Muscle of leg (tissue), 16 donors: ENCODE results near the gene SP140L. TPM values are rescaled to one million over a fixed set of nuclear protein-coding genes. Genes with fewer than 3 reads are reported as not detected.
"Not testable (repeated sequence)": the region's sequence is repeated elsewhere in the genome, so short reads cannot be mapped to it uniquely, and the experiment has no call there.

Experiments used
- DNase-seq: peaks from one replicate; pipeline ENCODE4 v3.0.0; 2013
- H3K27ac ChIP-seq: one replicate; pipeline ENCODE4 v1.5.1; 2013; ENCODE audit warnings: mild to moderate bottlenecking, low read length, control low read depth
- H3K27me3 ChIP-seq: one replicate; pipeline ENCODE4 v1.6.1; 2013; ENCODE audit warnings: low read length; ENCODE audit not compliant: control insufficient read depth, insufficient read depth
- H3K36me3 ChIP-seq: one replicate; pipeline ENCODE4 v1.6.1; 2013; ENCODE audit warnings: low read length; ENCODE audit not compliant: control insufficient read depth, insufficient read depth
- H3K4me1 ChIP-seq: one replicate; pipeline ENCODE4 v1.6.1; 2013; ENCODE audit warnings: low read length; ENCODE audit not compliant: control insufficient read depth, insufficient read depth
- H3K4me3 ChIP-seq: one replicate; pipeline ENCODE4 v1.5.1; 2013; ENCODE audit warnings: low read length, control low read depth
- H3K9me3 ChIP-seq: replicated peaks from 2 replicates; pipeline ENCODE4 v1.6.1; 2013; ENCODE audit warnings: low read depth, low read length; ENCODE audit not compliant: control insufficient read depth
- WGBS: methylation state at CpG from one replicate; pipeline ENCODE4 v1.1.5; 2013; ENCODE audit warnings: missing lambda C conversion rate; ENCODE audit not compliant: insufficient coverage; 5-methylcytosine and 5-hydroxymethylcytosine counted together
- long read RNA-seq, 11 donors: transcript quantifications; one replicate each; lab custom pipeline, GENCODE V29; 2026
- polyA plus RNA-seq, 8 donors: library from polyadenylated mRNA; unstranded; fragments of 120-200 nt; gene quantifications; one replicate each; pipeline versions ENCODE4 v1.2.1 to v1.2.3, GENCODE V29; 2013; ENCODE audit warnings: inconsistent platforms in 1 of 8, low replicate concordance in 1 of 8; ENCODE audit not compliant: insufficient read length in 8 of 8, insufficient read depth in 1 of 8
- total RNA-seq: library from RNA; stranded (reverse); fragments of 120-200 nt; gene quantifications from one replicate; pipeline ENCODE4 v1.2.4, GENCODE V29; 2013

The SP140L gene
- total RNA-seq (3.2 TPM), polyA plus RNA-seq (1 to 10 TPM; 3.5 to 7.0 (median 4.5) TPM)
- long read RNA-seq, donor 1: 0 reads
- long read RNA-seq, donor 2: 0 reads
- long read RNA-seq, donor 3: 0 reads
- long read RNA-seq, donor 4: 0 reads
- long read RNA-seq, donor 5: 0 reads
- long read RNA-seq, donor 6, partial matches to known transcripts: 0 of 1 reads
- long read RNA-seq, donor 6, other reads (novel, unspliced or antisense): 0 of 1 reads
- long read RNA-seq, donor 7: 0 reads
- long read RNA-seq, donor 8: 0 reads
- long read RNA-seq, donor 9: 0 reads
- long read RNA-seq, donor 10: 0 reads
- long read RNA-seq, donor 11, partial matches to known transcripts: 0 of 1 reads
- long read RNA-seq, donor 11, other reads (novel, unspliced or antisense): 0 of 1 reads

GRCh38 chr2:230326453-230327417, at the start of gene SP140L:
TSS of gene SP140L (plus strand) at chr2:230327193. CDS start at chr2:230327270, 77 bp downstream.
- H3K27me3 ChIP-seq: no peaks in the 10 kb centered on the region
- H3K4me1 ChIP-seq: no peaks in the 10 kb centered on the region
- H3K9me3 ChIP-seq: peaks cover 8% of the 10 kb centered on the region
- DNase-seq: peak; percentile 81
- H3K36me3 ChIP-seq: no peaks in the 10 kb centered on the region
- H3K27ac ChIP-seq: peak within 1 kb of the TSS; percentile 62
- 18% methylated on average over 6 of the region's 11 CpGs for WGBS
- H3K4me3 ChIP-seq: peak within 1 kb of the TSS; percentile 39

GRCh38 chr2:230282936-230283335, 44.1 kb upstream of the SP140L start:
- Histone ChIP-seq H3K27me3 (no peaks in the 10 kb centered on the region), H3K9me3 (no peaks in the 10 kb centered on the region), H3K27ac (no peak overlapping the region), H3K4me3 (no peak overlapping the region), H3K4me1 (no peaks in the 10 kb centered on the region), H3K36me3 (no peaks in the 10 kb centered on the region)
- 80% methylated on average over 1 of the region's 2 CpGs for WGBS
- no peak for DNase-seq

DNA sequence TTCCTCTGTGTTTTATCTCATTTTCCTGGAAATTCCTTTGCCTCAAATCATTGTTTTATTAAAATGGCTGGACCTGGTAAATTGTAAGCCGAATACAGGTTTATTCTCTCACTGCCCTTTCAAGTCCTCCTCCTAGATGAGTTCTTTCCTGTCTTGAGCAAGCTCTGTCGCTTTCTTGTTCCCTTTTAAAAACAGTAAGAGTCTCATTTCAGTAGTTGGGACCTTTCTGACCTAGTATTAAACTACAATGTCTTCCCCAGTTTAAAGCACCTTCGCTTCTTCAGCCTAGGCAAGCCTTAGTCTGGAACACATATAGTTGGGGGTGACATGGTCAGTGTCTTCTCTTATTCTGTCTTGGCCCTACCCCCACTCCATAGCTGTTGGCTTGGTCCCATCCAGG, 40.9 kb upstream of the SP140L start:
- Histone ChIP-seq H3K36me3 (no peaks in the 10 kb centered on the region), H3K27me3 (no peaks in the 10 kb centered on the region), H3K27ac (no peak overlapping the region), H3K9me3 (no peaks in the 10 kb centered on the region), H3K4me1 (no peaks in the 10 kb centered on the region), H3K4me3 (no peak overlapping the region)
- DNase-seq: no peak
- 89% methylated on average over 1 of the region's 3 CpGs for WGBS

- not testable (repeated sequence) for H3K4me3 ChIP-seq, H3K36me3 ChIP-seq, H3K4me1 ChIP-seq, H3K27ac ChIP-seq, H3K9me3 ChIP-seq, H3K27me3 ChIP-seq
- peak; percentile 14 for DNase-seq
- 73% methylated on average over 3 of the region's 4 CpGs for WGBS
Measured at GRCh38 chr2:230289311-230289710, 37.7 kb upstream of the SP140L start.

GRCh38 chr2:230295192-230295591, 31.8 kb upstream of the SP140L start:
- Histone ChIP-seq H3K27me3 (no peaks in the 10 kb centered on the region), H3K27ac (no peak overlapping the region), H3K4me3 (no peak overlapping the region), H3K9me3 (peaks cover 3% of the 10 kb centered on the region), H3K36me3 (no peaks in the 10 kb centered on the region), H3K4me1 (no peaks in the 10 kb centered on the region)
- DNase-seq: no peak
- WGBS: 85% methylated on average over 3 of the region's 6 CpGs

DNA sequence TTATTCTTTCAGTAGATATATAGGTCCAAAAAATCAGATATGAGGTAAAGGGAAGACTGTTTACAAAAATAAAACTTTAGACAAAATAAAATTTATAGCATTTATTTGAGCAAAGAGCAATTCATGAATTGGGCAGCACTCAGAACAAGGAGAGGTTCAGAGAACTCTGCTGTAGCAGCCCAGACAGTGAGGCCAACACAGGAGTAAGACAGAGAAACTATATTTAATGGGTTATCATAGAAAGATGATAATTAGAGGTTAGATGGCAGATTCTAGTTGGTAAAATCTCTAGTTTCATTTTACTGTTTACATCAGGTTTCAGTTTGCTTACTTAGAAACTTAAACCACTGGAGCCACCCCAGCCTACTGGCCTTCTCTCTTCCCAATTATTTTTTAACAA, 30.1 kb upstream of the SP140L start:
- peaks cover 3% of the 10 kb centered on the region for H3K9me3 ChIP-seq
- DNase-seq: no peak
- H3K4me3 ChIP-seq: no peak overlapping the region
- no peak overlapping the region for H3K27ac ChIP-seq
- H3K36me3 ChIP-seq: no peaks in the 10 kb centered on the region
- H3K27me3 ChIP-seq: no peaks in the 10 kb centered on the region
- H3K4me1 ChIP-seq: no peaks in the 10 kb centered on the region

DNA sequence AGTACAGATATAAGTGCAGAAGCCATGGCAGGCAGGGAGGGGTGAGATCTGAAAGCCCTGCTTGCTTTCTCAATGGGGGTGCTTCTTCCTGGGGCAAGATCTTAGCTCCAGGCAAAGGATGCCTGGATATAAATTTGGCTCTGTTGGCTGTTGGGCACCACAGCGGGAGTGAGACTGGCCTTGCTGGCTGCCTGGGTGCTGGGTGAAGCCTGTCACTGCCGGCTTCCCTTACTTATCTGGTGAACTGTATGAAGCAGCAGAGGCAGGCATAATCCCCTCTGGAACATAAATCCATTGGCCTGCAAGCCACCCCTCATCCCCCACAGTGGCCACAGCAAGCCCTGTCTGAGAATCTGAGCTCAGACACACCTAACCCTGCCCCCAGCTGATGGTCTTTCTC, 27.4 kb upstream of the SP140L start:
- Histone ChIP-seq H3K27ac (no peak overlapping the region), H3K27me3 (no peaks in the 10 kb centered on the region), H3K9me3 (peaks cover 3% of the 10 kb centered on the region), H3K36me3 (no peaks in the 10 kb centered on the region), H3K4me3 (no peak overlapping the region), H3K4me1 (no peaks in the 10 kb centered on the region)
- WGBS: 100% methylated on average over 1 of the region's 2 CpGs
- no peak for DNase-seq

- H3K4me1 ChIP-seq: no peaks in the 10 kb centered on the region
- 84% methylated on average over 22 of the region's 23 CpGs for WGBS
- H3K9me3 ChIP-seq: peaks cover 13% of the 10 kb centered on the region
Measured at GRCh38 chr2:230305416-230306275, 21.3 kb upstream of the SP140L start.

DNA sequence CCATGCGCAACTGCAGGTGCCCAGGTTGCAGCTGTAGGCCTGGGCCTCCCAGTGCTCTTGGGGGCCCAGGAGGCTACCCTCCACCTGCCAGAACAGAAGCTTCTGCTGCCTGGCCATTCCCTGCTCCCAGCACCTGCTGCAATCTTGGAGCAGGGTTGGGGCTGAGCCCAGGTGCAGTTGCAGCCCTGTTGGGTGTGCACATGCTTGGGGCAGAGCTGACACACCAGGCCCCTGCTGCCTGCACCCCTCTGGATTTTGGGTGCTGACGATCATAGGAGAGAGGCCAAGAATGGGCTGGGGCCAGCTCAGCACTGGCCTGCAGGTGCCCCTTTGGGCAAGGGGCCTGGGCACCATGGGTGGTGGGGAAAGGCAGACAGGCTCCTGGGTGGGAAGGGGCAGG, 20.5 kb upstream of the SP140L start:
- Histone ChIP-seq H3K27ac (no peak overlapping the region), H3K36me3 (no peaks in the 10 kb centered on the region), H3K4me1 (no peaks in the 10 kb centered on the region), H3K9me3 (peaks cover 13% of the 10 kb centered on the region), H3K4me3 (no peak overlapping the region), H3K27me3 (no peaks in the 10 kb centered on the region)
- DNase-seq: no peak
- whole genome bisulfite sequencing: 93% methylated on average over 2 of the region's 2 CpGs

More at GRCh38 chr2:230305416-230306275, 21.3 kb upstream of the SP140L start:
- H3K4me3 ChIP-seq: no peak overlapping the region
- no peak overlapping the region for H3K27ac ChIP-seq
- no peak for DNase-seq
- no peaks in the 10 kb centered on the region for H3K36me3 ChIP-seq
- H3K27me3 ChIP-seq: no peaks in the 10 kb centered on the region
